C4-2B (cell line): Measurements from ENCODE around the gene CTTN.

ENCODE experiments used
- ZFX ChIP-seq: fragments of 450-650 bp; IDR thresholded peaks from 2 replicates; pipeline ENCODE4 v1.6.1; 2017
- TF ChIP-seq, protein P1 (sequence below): fragments of 450-650 bp; conservative IDR thresholded peaks from 2 replicates; pipeline ENCODE4 v1.5.1; 2017; ENCODE audit warnings: mild to moderate bottlenecking

- TF ChIP-seq, protein P1, sequence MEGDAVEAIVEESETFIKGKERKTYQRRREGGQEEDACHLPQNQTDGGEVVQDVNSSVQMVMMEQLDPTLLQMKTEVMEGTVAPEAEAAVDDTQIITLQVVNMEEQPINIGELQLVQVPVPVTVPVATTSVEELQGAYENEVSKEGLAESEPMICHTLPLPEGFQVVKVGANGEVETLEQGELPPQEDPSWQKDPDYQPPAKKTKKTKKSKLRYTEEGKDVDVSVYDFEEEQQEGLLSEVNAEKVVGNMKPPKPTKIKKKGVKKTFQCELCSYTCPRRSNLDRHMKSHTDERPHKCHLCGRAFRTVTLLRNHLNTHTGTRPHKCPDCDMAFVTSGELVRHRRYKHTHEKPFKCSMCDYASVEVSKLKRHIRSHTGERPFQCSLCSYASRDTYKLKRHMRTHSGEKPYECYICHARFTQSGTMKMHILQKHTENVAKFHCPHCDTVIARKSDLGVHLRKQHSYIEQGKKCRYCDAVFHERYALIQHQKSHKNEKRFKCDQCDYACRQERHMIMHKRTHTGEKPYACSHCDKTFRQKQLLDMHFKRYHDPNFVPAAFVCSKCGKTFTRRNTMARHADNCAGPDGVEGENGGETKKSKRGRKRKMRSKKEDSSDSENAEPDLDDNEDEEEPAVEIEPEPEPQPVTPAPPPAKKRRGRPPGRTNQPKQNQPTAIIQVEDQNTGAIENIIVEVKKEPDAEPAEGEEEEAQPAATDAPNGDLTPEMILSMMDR, result no peak
- TF ChIP-seq ZFX, result no peak
These were observed 32.6 kb downstream of the CTTN start for GRCh38 chr11:70430671-70431574.
